Hepatocyte (in vitro differentiated cells): ENCODE measurements around the gene CBLL1.

Experiments used
- EZH2 ChIP-seq: fragments of 200-600 bp; sonication (generic); IDR thresholded peaks from 2 replicates; pipeline ENCODE4 v1.6.1; 2016; ENCODE audit warnings: antibody characterized with exemption, mild to moderate bottlenecking, borderline replicate concordance
- TF ChIP-seq, protein P1 (sequence below): fragments of 200-600 bp; sonication (generic); IDR thresholded peaks from 2 replicates; pipeline ENCODE4 v1.5.1; 2016; ENCODE audit warnings: antibody characterized with exemption, mild to moderate bottlenecking; ENCODE audit not compliant: poor library complexity

DNA sequence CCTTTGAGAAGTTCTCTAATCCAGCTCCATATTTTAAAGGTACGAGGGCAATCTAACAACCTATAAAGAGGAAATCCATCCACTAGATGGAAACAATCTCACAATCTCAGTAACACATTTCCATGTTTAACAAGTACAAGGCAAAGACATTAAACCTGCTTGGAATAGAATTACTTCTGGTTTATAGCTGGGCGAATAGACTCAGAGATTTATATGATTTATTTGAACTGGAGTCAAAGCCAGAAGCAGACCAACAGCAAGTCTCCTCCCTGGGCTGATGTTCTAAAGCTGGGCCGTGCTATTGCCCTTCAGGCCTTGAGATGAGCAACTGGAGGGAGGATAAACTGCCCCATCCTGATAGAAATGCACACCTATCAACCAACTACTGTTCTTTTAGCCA is 33.8 kb downstream of the CBLL1 start:
- no peak for TF ChIP-seq EZH2
- TF ChIP-seq, protein P1, sequence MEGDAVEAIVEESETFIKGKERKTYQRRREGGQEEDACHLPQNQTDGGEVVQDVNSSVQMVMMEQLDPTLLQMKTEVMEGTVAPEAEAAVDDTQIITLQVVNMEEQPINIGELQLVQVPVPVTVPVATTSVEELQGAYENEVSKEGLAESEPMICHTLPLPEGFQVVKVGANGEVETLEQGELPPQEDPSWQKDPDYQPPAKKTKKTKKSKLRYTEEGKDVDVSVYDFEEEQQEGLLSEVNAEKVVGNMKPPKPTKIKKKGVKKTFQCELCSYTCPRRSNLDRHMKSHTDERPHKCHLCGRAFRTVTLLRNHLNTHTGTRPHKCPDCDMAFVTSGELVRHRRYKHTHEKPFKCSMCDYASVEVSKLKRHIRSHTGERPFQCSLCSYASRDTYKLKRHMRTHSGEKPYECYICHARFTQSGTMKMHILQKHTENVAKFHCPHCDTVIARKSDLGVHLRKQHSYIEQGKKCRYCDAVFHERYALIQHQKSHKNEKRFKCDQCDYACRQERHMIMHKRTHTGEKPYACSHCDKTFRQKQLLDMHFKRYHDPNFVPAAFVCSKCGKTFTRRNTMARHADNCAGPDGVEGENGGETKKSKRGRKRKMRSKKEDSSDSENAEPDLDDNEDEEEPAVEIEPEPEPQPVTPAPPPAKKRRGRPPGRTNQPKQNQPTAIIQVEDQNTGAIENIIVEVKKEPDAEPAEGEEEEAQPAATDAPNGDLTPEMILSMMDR, result no peak
